Keratinocyte (primary cell): ENCODE measurements around the gene ZNF135. TPM values are rescaled to one million over a fixed set of nuclear protein-coding genes. Genes with fewer than 3 reads are reported as not detected.

Experiments used
- DNase-seq: peaks from one replicate; pipeline ENCODE4 v3.0.0-alpha.2; 2011; ENCODE audit warnings: low read depth, missing footprints, low spot score
- FAIRE-seq: peaks from 2 replicates; lab custom pipeline; 2011; peaks lifted over from hg19 to GRCh38; lab: Jason Lieb, UNC
- H2AFZ ChIP-seq: 2 replicates; pipeline ENCODE4 v1.6.0; 2012; ENCODE audit warnings: low read length, control low read depth, inconsistent platforms; ENCODE audit not compliant: control insufficient read depth
- H3K27ac ChIP-seq: 2 replicates; pipeline ENCODE4 v1.5.1; 2011; ENCODE audit warnings: low read length; ENCODE audit not compliant: control insufficient read depth, insufficient read depth
- H3K27me3 ChIP-seq: 3 replicates; pipeline ENCODE4 v1.6.0; 2011; ENCODE audit warnings: low read length; ENCODE audit not compliant: control insufficient read depth, insufficient read depth; ENCODE audit errors: extremely low read depth
- H3K36me3 ChIP-seq, 2 experiments: 2 replicates in 1 of 2; 3 replicates in 1 of 2; pipeline ENCODE4 v1.5.1; 2011; ENCODE audit warnings: low read length in 2 of 2, mild to moderate bottlenecking in 1 of 2; ENCODE audit not compliant: control insufficient read depth in 2 of 2, insufficient read depth in 2 of 2; ENCODE audit errors: extremely low read depth in 1 of 2
- H3K4me1 ChIP-seq: 3 replicates; pipeline ENCODE4 v1.5.1; 2011; ENCODE audit warnings: low read length; ENCODE audit not compliant: control insufficient read depth, insufficient read depth; ENCODE audit errors: extremely low read depth
- H3K4me2 ChIP-seq: 3 replicates; pipeline ENCODE4 v1.6.0; 2011; ENCODE audit warnings: low read depth, low read length; ENCODE audit not compliant: control insufficient read depth, insufficient read depth; ENCODE audit errors: extremely low read depth
- H3K4me3 ChIP-seq, 3 experiments: fragments of 200-600 bp in 1 of 3; sonication (generic) in 1 of 3; 2 replicates in 2 of 3; 3 replicates in 1 of 3; pipeline ENCODE4 v1.5.1; 2011 to 2016; ENCODE audit warnings: low read length in 3 of 3, mild to moderate bottlenecking in 3 of 3, control low read depth in 2 of 3, inconsistent platforms in 1 of 3, low read depth in 1 of 3, mixed read lengths in 1 of 3, mixed run types in 1 of 3, moderate library complexity in 1 of 3; ENCODE audit not compliant: control insufficient read depth in 2 of 3, insufficient read depth in 2 of 3; ENCODE audit errors: extremely low read depth in 1 of 3
- H3K79me2 ChIP-seq: 2 replicates; pipeline ENCODE4 v1.6.0; 2012; ENCODE audit warnings: low read length; ENCODE audit not compliant: control insufficient read depth, insufficient read depth
- H3K9ac ChIP-seq: 3 replicates; pipeline ENCODE4 v1.6.0; 2011; ENCODE audit warnings: low read length; ENCODE audit not compliant: control insufficient read depth, insufficient read depth; ENCODE audit errors: extremely low read depth
- H3K9me1 ChIP-seq: 3 replicates; pipeline ENCODE4 v1.6.0; 2011; ENCODE audit warnings: low read length; ENCODE audit not compliant: control insufficient read depth, insufficient read depth; ENCODE audit errors: extremely low read depth
- H3K9me3 ChIP-seq: 2 replicates; pipeline ENCODE4 v1.5.1; 2012; ENCODE audit warnings: low read depth, low read length; ENCODE audit not compliant: control insufficient read depth
- H4K20me1 ChIP-seq: 3 replicates; pipeline ENCODE4 v1.6.0; 2011; ENCODE audit warnings: low read length; ENCODE audit not compliant: control insufficient read depth, insufficient read depth; ENCODE audit errors: extremely low read depth
- EZH2 ChIP-seq: IDR thresholded peaks from one replicate; pipeline ENCODE4 v1.6.1; 2012; ENCODE audit warnings: inconsistent platforms, mild to moderate bottlenecking, low read length, moderate library complexity
- dilution Hi-C: fragments of 300-500 bp; cut with MboI; formaldehyde crosslinking; loops from one replicate; pipeline ENCODE4 v1.7.0; 2020; ENCODE audit warnings: low sequenced_read_pairs; ENCODE audit not compliant: extremely low pct_ligation_motif_present
- polyA plus RNA-seq, 5 experiments: library from polyadenylated mRNA; depleted of rRNA in 3 of 5; stranded (reverse) in 3 of 5; stranded (forward) in 1 of 5; unstranded in 1 of 5; fragments of >200 nt; gene quantifications; 1 replicate in 1 of 5; 2 replicates in 3 of 5; 3 replicates in 1 of 5; pipeline versions ENCODE4 v1.2.1 to v1.2.3, GENCODE V29; 2011 to 2012; ENCODE audit warnings: missing spikeins in 2 of 5, low read depth in 1 of 5, low replicate concordance in 1 of 5
- TF ChIP-seq, protein P1 (sequence below), 3 experiments: IDR thresholded peaks in 1 of 3; conservative IDR thresholded peaks in 1 of 3; optimal IDR thresholded peaks in 1 of 3; 2 replicates in 2 of 3; 3 replicates in 1 of 3; pipeline versions ENCODE3 to v1.5.1; 2011; ENCODE audit warnings: low read length in 3 of 3, mild to moderate bottlenecking in 3 of 3, moderate library complexity in 2 of 3, control low read depth in 1 of 3, inconsistent platforms in 1 of 3; ENCODE audit not compliant: insufficient read depth in 2 of 3; ENCODE audit errors: extremely low read depth in 1 of 3

The ZNF135 gene
- polyA plus RNA-seq, 1 donor (not counting 4 experiments of a cell fraction or from before 2014, with no cell fraction given) = 3.4 TPM

- Histone ChIP-seq H3K27me3 (no peaks in the 10 kb centered on the region), H3K36me3 (no peaks in the 10 kb centered on the region), H3K4me3 (no peak overlapping the region), H3K4me1 (no peaks in the 10 kb centered on the region), H3K4me2 (no peak overlapping the region), H3K9me3 (peaks cover 9% of the 10 kb centered on the region), H3K79me2 (no peaks in the 10 kb centered on the region), H3K27ac (no peak overlapping the region), H3K9me1 (no peaks in the 10 kb centered on the region), H2AFZ (no peak overlapping the region), H3K9ac (no peak overlapping the region), H4K20me1 (no peaks in the 10 kb centered on the region)
- TF ChIP-seq, protein P1, sequence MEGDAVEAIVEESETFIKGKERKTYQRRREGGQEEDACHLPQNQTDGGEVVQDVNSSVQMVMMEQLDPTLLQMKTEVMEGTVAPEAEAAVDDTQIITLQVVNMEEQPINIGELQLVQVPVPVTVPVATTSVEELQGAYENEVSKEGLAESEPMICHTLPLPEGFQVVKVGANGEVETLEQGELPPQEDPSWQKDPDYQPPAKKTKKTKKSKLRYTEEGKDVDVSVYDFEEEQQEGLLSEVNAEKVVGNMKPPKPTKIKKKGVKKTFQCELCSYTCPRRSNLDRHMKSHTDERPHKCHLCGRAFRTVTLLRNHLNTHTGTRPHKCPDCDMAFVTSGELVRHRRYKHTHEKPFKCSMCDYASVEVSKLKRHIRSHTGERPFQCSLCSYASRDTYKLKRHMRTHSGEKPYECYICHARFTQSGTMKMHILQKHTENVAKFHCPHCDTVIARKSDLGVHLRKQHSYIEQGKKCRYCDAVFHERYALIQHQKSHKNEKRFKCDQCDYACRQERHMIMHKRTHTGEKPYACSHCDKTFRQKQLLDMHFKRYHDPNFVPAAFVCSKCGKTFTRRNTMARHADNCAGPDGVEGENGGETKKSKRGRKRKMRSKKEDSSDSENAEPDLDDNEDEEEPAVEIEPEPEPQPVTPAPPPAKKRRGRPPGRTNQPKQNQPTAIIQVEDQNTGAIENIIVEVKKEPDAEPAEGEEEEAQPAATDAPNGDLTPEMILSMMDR (optimal IDR thresholded peaks at IDR 0.05 in 1 of 3, IDR thresholded peaks at IDR 0.05 in 1 of 3, conservative IDR thresholded peaks at IDR 0.05 in 1 of 3; ENCODE audit: extremely low read depth in 1 of 3, insufficient read depth in 2 of 3, low read length in 3 of 3) = no peak
- TF ChIP-seq EZH2 = no peak
- FAIRE-seq = no peak
- dilution Hi-C loops = no loop called here
- DNase-seq = no peak
Measured at GRCh38 chr19:58034477-58034793, 24.6 kb upstream of the ZNF135 start.

DNA sequence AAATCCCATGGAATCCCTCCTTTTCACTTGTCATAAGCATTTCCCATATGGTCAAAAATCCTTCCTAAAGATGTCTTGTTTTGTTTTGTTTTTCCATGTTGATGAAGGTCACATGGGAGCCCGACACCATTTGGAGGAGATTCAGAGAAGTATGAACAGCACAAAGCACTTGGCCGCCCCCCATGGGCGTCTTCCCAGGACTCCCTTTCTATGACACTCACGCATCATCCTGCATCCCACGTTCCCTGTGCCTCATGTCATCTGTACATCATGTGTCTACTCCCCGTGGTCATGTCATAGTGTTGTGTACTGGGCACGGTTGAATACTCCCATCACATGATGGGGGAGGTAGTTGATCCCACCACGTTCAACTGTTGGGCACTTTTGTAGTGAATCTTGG lies 23.2 kb upstream of the ZNF135 start:
- Histone ChIP-seq H3K27me3 (no peaks in the 10 kb centered on the region), H3K36me3 (no peaks in the 10 kb centered on the region), H3K9me3 (peaks cover 11% of the 10 kb centered on the region), H3K9ac (no peak overlapping the region), H2AFZ (no peak overlapping the region), H3K9me1 (no peaks in the 10 kb centered on the region), H4K20me1 (no peaks in the 10 kb centered on the region), H3K4me1 (no peaks in the 10 kb centered on the region), H3K27ac (no peak overlapping the region), H3K4me2 (no peak overlapping the region), H3K4me3 (no peak overlapping the region), H3K79me2 (no peaks in the 10 kb centered on the region)
- FAIRE-seq = no peak
- TF ChIP-seq EZH2 = no peak
- TF ChIP-seq, protein P1 (optimal IDR thresholded peaks at IDR 0.05 in 1 of 3, IDR thresholded peaks at IDR 0.05 in 1 of 3, conservative IDR thresholded peaks at IDR 0.05 in 1 of 3; ENCODE audit: extremely low read depth in 1 of 3, insufficient read depth in 2 of 3, low read length in 3 of 3) = no peak
- no peak for DNase-seq
- dilution Hi-C loops = no loop called here
